H1 (cell line): ENCODE measurements around the gene AFF1. TPM values are rescaled to one million over a fixed set of nuclear protein-coding genes. Genes with fewer than 3 reads are reported as not detected.
"Not testable (repeated sequence)": the region's sequence is repeated elsewhere in the genome, so short reads cannot be mapped to it uniquely, and the experiment has no call there.

Experiments
- CTCF ChIA-PET: fragments of 300-600 bp; sonication (Branson Sonifier 250); formaldehyde crosslinking; loops from one replicate; lab custom pipeline; 2021; ENCODE audit not compliant: partially characterized antibody; lab: Charles Lee
- POLR2A ChIA-PET: fragments of 300-600 bp; sonication (Branson Sonifier 250); formaldehyde crosslinking; loops from one replicate; lab custom pipeline; 2021; ENCODE audit warnings: inconsistent platforms; ENCODE audit not compliant: partially characterized antibody; lab: Charles Lee
- DNase-seq, 2 experiments: peaks; one replicate each; pipeline versions ENCODE4 v3.0.0 to v3.0.0-alpha.2; 2010 to 2022; ENCODE audit warnings: low spot score in 2 of 2, low read depth in 1 of 2, mixed read lengths in 1 of 2
- FAIRE-seq: peaks from 2 replicates; lab custom pipeline; 2011; peaks lifted over from hg19 to GRCh38; lab: Jason Lieb, UNC
- H2AFZ ChIP-seq: 2 replicates; pipeline ENCODE4 v1.8.1; 2012; ENCODE audit warnings: low read length, inconsistent platforms
- H2AK5ac ChIP-seq: 2 replicates; pipeline ENCODE4 v1.6.1; 2013; ENCODE audit warnings: low read depth, low read length
- H2BK120ac ChIP-seq: replicated peaks from 2 replicates; pipeline ENCODE3; 2013; ENCODE audit warnings: low read depth, low read length, inconsistent platforms
- H2BK12ac ChIP-seq: 2 replicates; pipeline ENCODE4 v1.6.1; 2013; ENCODE audit warnings: low read depth, low read length
- H2BK15ac ChIP-seq: 2 replicates; pipeline ENCODE4 v1.6.1; 2013; ENCODE audit warnings: low read length
- H2BK20ac ChIP-seq: 2 replicates; pipeline ENCODE4 v1.6.1; 2013; ENCODE audit warnings: low read length
- H2BK5ac ChIP-seq: 2 replicates; pipeline ENCODE4 v1.6.1; 2013; ENCODE audit warnings: low read depth, low read length
- H3K14ac ChIP-seq: 2 replicates; pipeline ENCODE4 v1.6.1; 2013; ENCODE audit warnings: inconsistent platforms; ENCODE audit not compliant: insufficient read length
- H3K18ac ChIP-seq: 2 replicates; pipeline ENCODE4 v1.6.1; 2013; ENCODE audit warnings: low read length; ENCODE audit errors: extremely low read depth
- H3K23ac ChIP-seq: 2 replicates; pipeline ENCODE4 v1.6.1; 2013; ENCODE audit warnings: inconsistent platforms; ENCODE audit not compliant: insufficient read length
- H3K23me2 ChIP-seq: 2 replicates; pipeline ENCODE4 v1.6.1; 2013; ENCODE audit warnings: low read depth, low read length
- H3K27ac ChIP-seq: 2 replicates; pipeline ENCODE4 v1.6.1; 2011; ENCODE audit warnings: low read depth, low read length, inconsistent platforms
- H3K27me3 ChIP-seq, 4 experiments: replicated peaks in 1 of 4; 1 replicate in 1 of 4; 2 replicates in 3 of 4; pipeline versions ENCODE4 v1.6.1 to v1.8.1; 2011 to 2013; ENCODE audit warnings: low read length in 3 of 4, mild to moderate bottlenecking in 3 of 4, inconsistent platforms in 2 of 4, mixed read lengths in 2 of 4, moderate library complexity in 1 of 4; ENCODE audit not compliant: control insufficient read depth in 3 of 4, insufficient read depth in 3 of 4; ENCODE audit errors: extremely low read depth in 1 of 4
- H3K36me3 ChIP-seq, 4 experiments: 2 replicates each; pipeline versions ENCODE4 v1.6.1 to v1.8.1; 2011 to 2013; ENCODE audit warnings: mild to moderate bottlenecking in 4 of 4, low read length in 3 of 4, moderate library complexity in 2 of 4, control low read depth in 1 of 4, inconsistent platforms in 1 of 4; ENCODE audit not compliant: insufficient read depth in 4 of 4, control insufficient read depth in 2 of 4
- H3K4ac ChIP-seq: replicated peaks from 2 replicates; pipeline ENCODE3; 2013; ENCODE audit warnings: low read length, low read depth, mixed read lengths, inconsistent platforms; ENCODE audit not compliant: insufficient read length
- H3K4me1 ChIP-seq, 4 experiments: replicated peaks in 1 of 4; 1 replicate in 1 of 4; 2 replicates in 3 of 4; pipeline versions ENCODE4 v1.6.1 to v1.8.1; 2011 to 2013; ENCODE audit warnings: low read length in 3 of 4, inconsistent platforms in 2 of 4, mixed read lengths in 1 of 4; ENCODE audit not compliant: insufficient read depth in 4 of 4, control insufficient read depth in 3 of 4
- H3K4me2 ChIP-seq, 2 experiments: 2 replicates each; pipeline versions ENCODE4 v1.6.1 to v1.8.1; 2011 to 2013; ENCODE audit warnings: low read depth in 2 of 2, low read length in 2 of 2, control low read depth in 1 of 2, inconsistent platforms in 1 of 2, mild to moderate bottlenecking in 1 of 2; ENCODE audit not compliant: insufficient read depth in 1 of 2
- H3K4me3 ChIP-seq, 4 experiments: fragments of 200-600, 300-600 bp in 1 of 4; sonication (generic), shearing (Covaris generic), sonication (Bioruptor Twin) in 1 of 4; 2 replicates each; pipeline versions ENCODE4 v1.5.1 to v1.8.1; 2011 to 2016; ENCODE audit warnings: low read length in 4 of 4, low read depth in 3 of 4, control low read depth in 2 of 4, inconsistent platforms in 2 of 4, mild to moderate bottlenecking in 2 of 4, mixed read lengths in 1 of 4, moderate library complexity in 1 of 4; ENCODE audit not compliant: insufficient read depth in 2 of 4; ENCODE audit errors: extremely low read depth in 1 of 4
- H3K56ac ChIP-seq: replicated peaks from 2 replicates; pipeline ENCODE3; 2013; ENCODE audit warnings: low read depth, mild to moderate bottlenecking, mixed read lengths, low read length, inconsistent platforms; ENCODE audit not compliant: insufficient read length
- H3K79me1 ChIP-seq: 2 replicates; pipeline ENCODE4 v1.6.1; 2013; ENCODE audit warnings: low read depth, low read length, control low read depth
- H3K79me2 ChIP-seq, 2 experiments: 2 replicates each; pipeline versions ENCODE4 v1.6.1 to v1.8.1; 2012 to 2013; ENCODE audit warnings: low read length in 2 of 2, mild to moderate bottlenecking in 2 of 2, inconsistent platforms in 1 of 2; ENCODE audit not compliant: insufficient read depth in 2 of 2, control insufficient read depth in 1 of 2
- H3K9ac ChIP-seq, 4 experiments: replicated peaks in 1 of 4; 1 replicate in 1 of 4; 2 replicates in 3 of 4; pipeline versions ENCODE4 v1.6.1 to v1.8.1; 2011 to 2013; ENCODE audit warnings: low read depth in 3 of 4, low read length in 3 of 4, control low read depth in 2 of 4, mild to moderate bottlenecking in 2 of 4, moderate library complexity in 2 of 4, inconsistent platforms in 1 of 4; ENCODE audit errors: extremely low read depth in 1 of 4
- H3K9me3 ChIP-seq, 2 experiments: 2 replicates each; pipeline versions ENCODE4 v1.6.1 to v1.8.1; 2012 to 2013; ENCODE audit warnings: mild to moderate bottlenecking in 2 of 2, moderate library complexity in 2 of 2, control low read depth in 1 of 2, inconsistent platforms in 1 of 2, low read depth in 1 of 2, low read length in 1 of 2, mixed read lengths in 1 of 2; ENCODE audit not compliant: insufficient read depth in 2 of 2
- H4K20me1 ChIP-seq, 2 experiments: replicated peaks in 1 of 2; 2 replicates each; pipeline versions ENCODE3 to v1.8.1; 2011 to 2013; ENCODE audit warnings: inconsistent platforms in 2 of 2, low read length in 2 of 2, mild to moderate bottlenecking in 1 of 2; ENCODE audit not compliant: insufficient read depth in 2 of 2, control insufficient read depth in 1 of 2
- H4K5ac ChIP-seq: 2 replicates; pipeline ENCODE4 v1.6.1; 2013; ENCODE audit warnings: low read length, low read depth, mixed read lengths, inconsistent platforms; ENCODE audit not compliant: insufficient read length
- H4K8ac ChIP-seq: 2 replicates; pipeline ENCODE4 v1.8.0; 2013; ENCODE audit warnings: mild to moderate bottlenecking, moderate library complexity, low read length, inconsistent platforms; ENCODE audit not compliant: insufficient read depth; ENCODE audit errors: extremely low read depth
- H4K91ac ChIP-seq: replicated peaks from 2 replicates; pipeline ENCODE3; 2013; ENCODE audit warnings: low read length, mixed read lengths, inconsistent platforms; ENCODE audit not compliant: insufficient read length
- WGBS, 2 experiments: shearing (Covaris generic) in 1 of 2; methylation state at CpG; one replicate each; pipeline versions ENCODE4 v1.1.6 to v1.1.7; 2013 to 2015; ENCODE audit warnings: low lambda C conversion rate in 2 of 2, mixed read lengths in 2 of 2, inconsistent platforms in 1 of 2, low coverage in 1 of 2, missing lambda C conversion rate in 1 of 2; ENCODE audit not compliant: insufficient replicate concordance in 2 of 2, insufficient coverage in 1 of 2, insufficient read length in 1 of 2; ENCODE audit errors: extremely low coverage in 1 of 2, missing lambda C conversion rate in 1 of 2; 5-methylcytosine and 5-hydroxymethylcytosine counted together
- polyA plus RNA-seq, 7 experiments: library from polyadenylated mRNA; depleted of rRNA in 3 of 7; stranded (reverse) in 5 of 7; unstranded in 2 of 7; fragments of >200 nt in 5 of 7; fragments of 200-250 nt in 2 of 7; gene quantifications; 1 replicate in 5 of 7; 2 replicates in 1 of 7; 4 replicates in 1 of 7; pipeline versions ENCODE4 v1.2.1 to v1.2.3, GENCODE V29; 2011 to 2013; ENCODE audit warnings: missing spikeins in 2 of 7, mixed read lengths in 2 of 7
- total RNA-seq: library from RNA; stranded (reverse); fragmentation: NEBNext Ultra II Directional; extraction: Animal tissue kit (Norgen Biotek cat#: 25700); gene quantifications from 2 replicates; pipeline ENCODE4 v1.2.1, GENCODE V29; 2021

The AFF1 gene
- total and polyA plus RNA-seq, 2 of the 8 experiments (the other 6 are each of a cell fraction or from before 2014, with no cell fraction given): 14.8 to 85.5 TPM

DNA sequence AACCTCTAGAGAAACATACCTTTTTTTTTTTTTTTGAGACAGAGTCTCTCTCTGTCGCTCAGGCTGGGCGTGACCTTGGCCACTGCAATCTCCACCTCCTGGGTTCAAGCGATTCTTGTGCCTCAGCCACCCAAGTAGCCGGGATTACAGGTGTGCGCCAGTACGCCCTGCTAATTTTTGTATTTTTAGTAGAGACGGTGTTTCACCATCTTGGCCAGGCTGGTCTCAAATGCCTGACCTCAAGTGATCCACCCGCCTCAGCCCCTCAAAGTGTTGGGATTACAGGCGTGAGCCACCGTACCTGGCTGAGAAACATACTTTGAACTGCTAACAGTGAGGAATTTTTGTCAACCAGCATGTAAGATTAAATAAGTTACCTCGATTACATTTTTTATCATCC is 150.9 kb downstream of the AFF1 start:
- H3K27me3 ChIP-seq, POLR2A ChIA-PET, H3K9ac ChIP-seq, H3K79me1 ChIP-seq, H3K56ac ChIP-seq, H4K91ac ChIP-seq, H3K23ac ChIP-seq, H3K18ac ChIP-seq, H3K4me1 ChIP-seq, H3K27ac ChIP-seq, FAIRE-seq, H2BK12ac ChIP-seq, CTCF ChIA-PET, H3K4me2 ChIP-seq, H2BK120ac ChIP-seq, H4K5ac ChIP-seq, H3K23me2 ChIP-seq, DNase-seq, H3K9me3 ChIP-seq, H2AFZ ChIP-seq, H3K4ac ChIP-seq, H3K4me3 ChIP-seq, H4K20me1 ChIP-seq, H3K14ac ChIP-seq, H2BK15ac ChIP-seq, H2BK5ac ChIP-seq, H2BK20ac ChIP-seq, H4K8ac ChIP-seq, H2AK5ac ChIP-seq: not testable (repeated sequence)
- H3K79me2 ChIP-seq: peaks cover 0 to 25% of the 10 kb centered on the region in 2 experiments; a peak in 3 of 4 replicates
- 94% methylated on average over 11 of the region's 11 CpGs; no CpG with 5 or more reads in 1 of the 2 experiments for WGBS, 2 experiments
- peaks cover 0 to 27% (median 5%) of the 10 kb centered on the region in 4 experiments; a peak in 3 of 8 replicates for H3K36me3 ChIP-seq
